GM12874 (cell line): ENCODE measurements around the gene GOLIM4.
A peak's percentile ranks its signal among the peaks of the same experiment; 100 is the strongest.

Experiments
- TF ChIP-seq, protein P1 (sequence below): IDR thresholded peaks from 2 replicates; pipeline ENCODE4 v1.5.1; 2011; ENCODE audit warnings: low read depth, mild to moderate bottlenecking, control low read depth, low read length, moderate library complexity; ENCODE audit not compliant: insufficient read depth

Gene GOLIM4, protein sequence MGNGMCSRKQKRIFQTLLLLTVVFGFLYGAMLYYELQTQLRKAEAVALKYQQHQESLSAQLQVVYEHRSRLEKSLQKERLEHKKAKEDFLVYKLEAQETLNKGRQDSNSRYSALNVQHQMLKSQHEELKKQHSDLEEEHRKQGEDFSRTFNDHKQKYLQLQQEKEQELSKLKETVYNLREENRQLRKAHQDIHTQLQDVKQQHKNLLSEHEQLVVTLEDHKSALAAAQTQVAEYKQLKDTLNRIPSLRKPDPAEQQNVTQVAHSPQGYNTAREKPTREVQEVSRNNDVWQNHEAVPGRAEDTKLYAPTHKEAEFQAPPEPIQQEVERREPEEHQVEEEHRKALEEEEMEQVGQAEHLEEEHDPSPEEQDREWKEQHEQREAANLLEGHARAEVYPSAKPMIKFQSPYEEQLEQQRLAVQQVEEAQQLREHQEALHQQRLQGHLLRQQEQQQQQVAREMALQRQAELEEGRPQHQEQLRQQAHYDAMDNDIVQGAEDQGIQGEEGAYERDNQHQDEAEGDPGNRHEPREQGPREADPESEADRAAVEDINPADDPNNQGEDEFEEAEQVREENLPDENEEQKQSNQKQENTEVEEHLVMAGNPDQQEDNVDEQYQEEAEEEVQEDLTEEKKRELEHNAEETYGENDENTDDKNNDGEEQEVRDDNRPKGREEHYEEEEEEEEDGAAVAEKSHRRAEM

DNA sequence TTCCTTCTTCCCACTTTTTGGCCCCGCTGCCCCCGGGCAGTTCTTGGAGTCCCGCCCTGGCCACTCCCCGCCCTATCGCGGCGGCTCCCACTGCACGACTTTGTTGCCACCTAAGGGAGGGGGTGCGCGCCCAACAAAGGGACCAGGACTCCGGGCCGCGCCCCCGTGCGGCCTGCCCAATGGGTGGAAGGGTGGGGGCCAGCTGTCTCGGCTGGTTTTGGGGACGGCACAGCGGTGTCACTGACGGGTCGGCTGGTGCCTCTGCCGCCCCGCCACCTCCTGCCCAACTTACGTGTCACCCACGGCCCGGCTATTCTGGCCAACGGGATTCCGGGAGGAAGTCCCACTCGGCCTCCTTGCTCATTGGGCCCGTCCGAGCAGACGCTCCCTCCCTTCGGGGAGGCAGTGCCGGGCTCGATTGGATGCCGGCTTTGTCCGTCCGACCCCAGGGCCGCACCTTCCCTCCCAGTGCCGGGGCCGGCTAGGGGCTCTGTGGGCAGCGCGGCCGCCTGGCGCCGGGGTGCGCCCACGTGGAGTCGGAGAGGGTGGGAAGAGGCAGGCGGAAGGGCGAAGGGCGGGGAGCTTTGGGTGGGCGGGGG, at the start of gene GOLIM4:
Gene GOLIM4, minus strand, starts transcription at position 314 of the 599 bp plus-strand sequence. CDS start 639 bp downstream, outside the sequence.
- TF ChIP-seq, protein P1, sequence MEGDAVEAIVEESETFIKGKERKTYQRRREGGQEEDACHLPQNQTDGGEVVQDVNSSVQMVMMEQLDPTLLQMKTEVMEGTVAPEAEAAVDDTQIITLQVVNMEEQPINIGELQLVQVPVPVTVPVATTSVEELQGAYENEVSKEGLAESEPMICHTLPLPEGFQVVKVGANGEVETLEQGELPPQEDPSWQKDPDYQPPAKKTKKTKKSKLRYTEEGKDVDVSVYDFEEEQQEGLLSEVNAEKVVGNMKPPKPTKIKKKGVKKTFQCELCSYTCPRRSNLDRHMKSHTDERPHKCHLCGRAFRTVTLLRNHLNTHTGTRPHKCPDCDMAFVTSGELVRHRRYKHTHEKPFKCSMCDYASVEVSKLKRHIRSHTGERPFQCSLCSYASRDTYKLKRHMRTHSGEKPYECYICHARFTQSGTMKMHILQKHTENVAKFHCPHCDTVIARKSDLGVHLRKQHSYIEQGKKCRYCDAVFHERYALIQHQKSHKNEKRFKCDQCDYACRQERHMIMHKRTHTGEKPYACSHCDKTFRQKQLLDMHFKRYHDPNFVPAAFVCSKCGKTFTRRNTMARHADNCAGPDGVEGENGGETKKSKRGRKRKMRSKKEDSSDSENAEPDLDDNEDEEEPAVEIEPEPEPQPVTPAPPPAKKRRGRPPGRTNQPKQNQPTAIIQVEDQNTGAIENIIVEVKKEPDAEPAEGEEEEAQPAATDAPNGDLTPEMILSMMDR: peak; percentile 20; the same call in 1 of the 2 replicates

DNA sequence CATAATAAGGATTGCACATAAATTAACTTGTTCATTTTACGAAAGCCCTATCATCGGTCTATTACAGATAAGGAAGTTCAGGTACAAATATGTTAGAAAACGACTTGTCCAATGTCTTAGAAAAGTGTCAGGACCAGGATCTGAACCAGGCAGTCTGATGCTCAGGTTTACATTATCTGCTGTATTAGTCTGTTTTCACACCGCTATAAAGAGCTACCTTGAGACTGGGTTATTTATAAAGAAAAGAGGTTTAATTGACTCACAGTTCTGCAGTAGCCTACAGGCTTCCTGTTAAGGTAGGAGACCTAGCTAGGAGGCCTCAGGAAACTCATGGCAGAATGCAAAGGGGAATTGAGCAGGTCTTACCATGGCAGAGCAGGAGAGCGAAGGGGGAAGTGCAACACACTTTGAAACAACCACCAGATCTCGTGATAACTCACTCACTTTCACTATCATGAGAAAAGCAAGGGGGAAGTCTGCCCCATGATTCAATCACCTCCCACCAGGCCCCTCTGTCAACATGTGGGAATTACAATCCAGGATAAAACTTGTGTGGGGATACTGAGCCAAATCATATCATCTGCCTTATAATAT, 45.8 kb upstream of the GOLIM4 start:
- TF ChIP-seq, protein P1: no peak

DNA sequence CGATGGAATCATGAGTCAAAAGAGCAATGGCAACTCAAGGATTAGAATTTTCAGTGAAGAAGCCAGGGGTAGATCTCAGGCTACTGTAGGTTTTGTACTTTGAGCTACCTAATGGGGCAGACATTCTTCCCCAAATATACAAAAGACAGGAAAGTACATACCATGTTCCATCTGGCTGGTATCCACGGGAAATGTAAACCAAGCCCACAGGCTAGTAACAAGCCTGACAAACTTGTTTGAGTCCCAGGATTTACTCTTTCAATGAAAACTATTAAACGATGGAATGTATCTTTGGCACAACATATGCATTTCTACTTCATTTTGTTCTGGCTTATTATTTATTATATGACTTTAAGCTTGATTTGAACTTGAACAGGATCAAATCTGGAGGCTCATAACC, 44.2 kb upstream of the GOLIM4 start:
- TF ChIP-seq, protein P1: no peak

GRCh38 chr3:168138421-168138820, 42.7 kb upstream of the GOLIM4 start:
- TF ChIP-seq, protein P1: no peak

DNA sequence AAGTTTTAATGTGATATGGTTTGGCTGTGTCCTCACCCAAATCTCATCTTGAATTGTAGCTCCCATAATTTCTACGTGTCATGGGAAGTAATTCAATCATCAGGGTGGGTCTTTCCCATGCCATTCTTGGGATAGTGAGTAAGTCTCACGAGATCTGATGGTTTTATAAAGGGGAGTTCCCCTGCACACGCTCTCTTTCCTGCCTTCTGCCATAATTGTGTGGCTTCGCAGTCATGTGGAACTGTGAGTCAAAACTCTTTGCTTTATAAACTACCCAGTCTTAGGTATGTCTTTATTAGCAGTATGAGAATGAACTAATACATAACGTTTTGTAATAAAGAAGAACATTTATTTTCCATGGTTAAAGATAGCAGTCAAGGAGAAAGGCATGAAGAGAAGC, 39.2 kb upstream of the GOLIM4 start:
- TF ChIP-seq, protein P1: no peak

DNA sequence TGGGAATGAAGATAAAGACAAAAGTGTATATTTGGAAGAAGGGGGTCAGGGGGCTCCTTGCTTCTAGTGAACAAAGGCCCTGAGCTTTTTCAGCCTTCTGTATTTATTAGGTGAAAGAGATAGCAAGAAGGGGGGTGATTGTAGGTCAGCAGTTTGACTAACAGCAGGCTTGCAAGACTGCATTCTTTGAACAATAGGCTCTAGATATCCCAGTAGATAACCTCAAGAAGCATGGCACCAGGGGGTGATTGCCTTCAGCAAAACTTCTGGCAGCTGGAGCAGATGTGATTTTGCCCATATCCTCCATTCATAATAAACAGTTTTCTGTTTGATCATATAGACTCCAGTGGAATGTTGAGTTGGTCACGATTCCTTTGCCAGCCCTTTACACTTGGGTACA, 31.7 kb upstream of the GOLIM4 start:
- TF ChIP-seq, protein P1: no peak

DNA sequence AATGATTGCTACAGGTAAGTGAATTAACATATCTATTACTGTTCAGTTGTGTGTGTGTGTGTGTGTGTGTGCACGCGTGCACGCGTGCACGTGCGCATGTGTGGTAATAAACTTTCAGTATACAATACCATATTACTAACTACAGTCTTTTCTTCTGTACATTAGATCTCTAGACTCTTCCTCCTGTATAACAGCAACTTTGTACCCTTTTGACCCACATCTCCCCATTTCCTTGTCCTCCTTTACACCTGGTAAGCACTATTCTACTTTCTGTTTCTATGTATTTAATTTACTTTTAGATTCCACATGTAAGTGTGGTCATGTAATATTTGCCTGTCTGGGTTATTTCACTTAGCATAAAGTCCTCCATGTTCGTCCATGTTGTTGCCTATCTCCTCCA, 29.1 kb upstream of the GOLIM4 start:
- TF ChIP-seq, protein P1: no peak
